GM15510 (cell line): ENCODE measurements around the gene STK11.

Experiments used
- POLR2A ChIP-seq: IDR thresholded peaks from 3 replicates; pipeline ENCODE4 v1.6.1; 2011; ENCODE audit warnings: borderline replicate concordance; ENCODE audit not compliant: insufficient read length; ENCODE audit errors: extremely low read depth

Gene STK11

GRCh38 chr19:1268226-1269064 lies 62.9 kb downstream of the STK11 start:
- TF ChIP-seq POLR2A: no peak

DNA sequence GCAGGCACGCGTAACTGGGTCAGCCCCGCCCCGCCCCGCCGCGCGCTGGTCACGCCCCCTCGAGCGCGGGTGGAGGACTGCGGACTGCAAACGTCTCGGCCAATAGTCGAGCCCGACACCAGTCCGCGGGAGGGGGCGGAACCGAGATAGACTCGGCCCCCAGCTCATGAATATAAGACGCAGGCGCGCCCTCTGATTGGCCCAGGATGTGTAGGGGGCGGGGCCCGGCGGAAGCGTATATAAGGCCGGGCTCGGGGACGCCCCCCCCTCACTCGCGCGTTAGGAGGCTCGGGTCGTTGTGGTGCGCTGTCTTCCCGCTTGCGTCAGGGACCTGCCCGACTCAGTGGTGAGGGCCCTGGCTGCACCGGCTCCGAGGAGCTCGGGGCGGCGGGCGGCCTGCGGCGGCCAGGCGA lies 63.5 kb downstream of the STK11 start, which contains the start of gene CIRBP:
Gene CIRBP (plus strand): TSS at position 268 of the 413 bp plus-strand sequence. CDS start 1,602 bp downstream, outside the sequence.
- peak; percentile 100 for TF ChIP-seq POLR2A

- no peak for TF ChIP-seq POLR2A
Measured at GRCh38 chr19:1269478-1270212, 64.1 kb downstream of the STK11 start.

DNA sequence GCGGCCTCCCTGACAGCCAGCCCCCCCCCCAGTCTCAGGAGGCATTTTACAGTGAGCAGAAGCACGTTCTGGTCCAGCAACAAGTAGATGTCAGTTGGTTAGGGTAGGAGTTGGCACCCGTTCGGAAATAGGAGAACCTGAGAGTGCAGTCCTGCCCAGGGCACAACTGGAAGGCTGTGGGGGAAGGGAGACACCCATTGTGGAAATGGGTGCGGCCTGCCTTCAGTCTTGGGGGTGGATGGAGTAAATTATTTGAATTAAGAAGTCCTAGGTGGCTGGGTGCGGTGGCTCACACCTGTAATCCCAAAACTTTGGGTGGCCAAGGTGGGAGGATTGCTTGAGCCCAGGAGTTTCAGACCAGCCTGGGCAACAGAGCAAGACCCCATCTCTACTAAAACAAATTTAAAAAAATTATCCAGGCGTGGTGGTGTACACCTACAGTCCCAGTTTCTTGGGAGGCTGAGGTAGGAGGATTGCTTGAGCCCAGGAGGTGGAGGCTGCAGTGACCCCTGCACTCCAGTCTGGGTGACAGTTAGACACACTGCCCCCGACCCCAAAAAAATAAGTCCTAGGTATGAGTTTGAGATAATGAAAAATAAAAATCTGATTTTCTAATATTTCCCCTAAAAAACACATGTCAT lies 64.8 kb downstream of the STK11 start:
- no peak for TF ChIP-seq POLR2A

GRCh38 chr19:1270854-1271527 lies 65.4 kb downstream of the STK11 start:
- TF ChIP-seq POLR2A: peak; percentile 19

- no peak for TF ChIP-seq POLR2A
Measured at GRCh38 chr19:1271528-1272422, 66.2 kb downstream of the STK11 start.

GRCh38 chr19:1272423-1273262 lies 67.1 kb downstream of the STK11 start:
- no peak for TF ChIP-seq POLR2A

- no peak for TF ChIP-seq POLR2A
Measured at GRCh38 chr19:1273263-1274041, 67.9 kb downstream of the STK11 start.

- TF ChIP-seq POLR2A: no peak
Measured at GRCh38 chr19:1274081-1274851, 68.7 kb downstream of the STK11 start.

DNA sequence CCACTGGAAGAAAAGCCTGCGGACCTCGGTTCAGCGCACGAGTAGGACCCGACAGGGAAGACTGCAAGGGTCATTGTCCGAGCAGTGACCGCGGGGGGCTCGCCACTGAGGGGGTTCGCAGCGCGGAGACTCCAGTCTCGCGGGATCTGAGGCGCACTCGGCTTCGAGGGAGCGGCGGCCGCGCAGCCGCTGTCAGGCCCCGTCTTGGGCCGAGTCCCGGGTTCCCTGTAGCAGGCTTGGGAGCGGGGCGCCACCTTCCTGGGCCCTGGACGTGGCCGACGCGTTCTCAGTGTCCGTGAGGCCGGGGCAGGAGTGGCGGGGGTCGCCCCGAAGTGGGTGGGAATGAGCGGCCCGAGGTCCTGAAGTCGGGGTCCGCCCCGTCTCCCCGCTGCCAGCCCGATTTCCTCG lies 69.3 kb downstream of the STK11 start:
- no peak for TF ChIP-seq POLR2A

- peak; percentile 95 for TF ChIP-seq POLR2A
Measured at GRCh38 chr19:1275260-1275975, 69.8 kb downstream of the STK11 start, which contains the start of gene FAM174C. TSS of gene FAM174C (plus strand) at chr19:1275530. CDS start at chr19:1275550, 20 bp downstream.
